ENCODE results near the gene MNT.

MNT gene

GRCh38 chr17:2405247-2405926, 4.5 kb upstream of the MNT start:
- H3K4me3 ChIP-seq (ENCODE audit: low read depth, low read length), result no peak overlapping the region

GRCh38 chr17:2403044-2403443, 2.2 kb upstream of the MNT start:
- TF ChIP-seq CTCF (IDR thresholded peaks at IDR 0.05; ENCODE audit: low read depth, low read length), result no peak
- no peak overlapping the region for H3K4me3 ChIP-seq (ENCODE audit: low read depth, low read length)

More at GRCh38 chr17:2405247-2405926, 4.5 kb upstream of the MNT start:
- no peak for TF ChIP-seq CTCF (IDR thresholded peaks at IDR 0.05; ENCODE audit: low read depth, low read length)

DNA sequence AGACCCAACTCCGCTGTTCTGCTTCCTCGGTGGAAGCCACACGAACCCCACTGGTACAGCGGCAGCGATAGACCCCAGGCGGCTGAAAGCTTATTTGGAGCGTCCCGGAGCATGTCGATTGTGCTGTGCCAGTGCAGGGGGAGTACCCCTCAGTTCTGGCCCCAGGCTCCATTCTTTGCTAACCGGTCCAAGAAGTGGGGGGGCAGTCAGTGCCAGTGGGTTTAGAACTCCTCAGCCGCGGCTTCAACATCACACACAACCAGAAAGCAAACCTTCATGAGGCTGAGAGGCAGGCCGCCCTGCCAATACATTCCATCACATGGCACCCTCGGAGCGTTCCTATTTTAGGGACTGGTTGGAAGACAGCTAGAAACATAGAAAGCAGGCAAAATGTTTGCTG, 1.7 kb upstream of the MNT start:
- H3K4me3 ChIP-seq (ENCODE audit: low read depth, low read length), result peak overlapping the region; percentile 57
- no peak for TF ChIP-seq CTCF (IDR thresholded peaks at IDR 0.05; ENCODE audit: low read depth, low read length)

DNA sequence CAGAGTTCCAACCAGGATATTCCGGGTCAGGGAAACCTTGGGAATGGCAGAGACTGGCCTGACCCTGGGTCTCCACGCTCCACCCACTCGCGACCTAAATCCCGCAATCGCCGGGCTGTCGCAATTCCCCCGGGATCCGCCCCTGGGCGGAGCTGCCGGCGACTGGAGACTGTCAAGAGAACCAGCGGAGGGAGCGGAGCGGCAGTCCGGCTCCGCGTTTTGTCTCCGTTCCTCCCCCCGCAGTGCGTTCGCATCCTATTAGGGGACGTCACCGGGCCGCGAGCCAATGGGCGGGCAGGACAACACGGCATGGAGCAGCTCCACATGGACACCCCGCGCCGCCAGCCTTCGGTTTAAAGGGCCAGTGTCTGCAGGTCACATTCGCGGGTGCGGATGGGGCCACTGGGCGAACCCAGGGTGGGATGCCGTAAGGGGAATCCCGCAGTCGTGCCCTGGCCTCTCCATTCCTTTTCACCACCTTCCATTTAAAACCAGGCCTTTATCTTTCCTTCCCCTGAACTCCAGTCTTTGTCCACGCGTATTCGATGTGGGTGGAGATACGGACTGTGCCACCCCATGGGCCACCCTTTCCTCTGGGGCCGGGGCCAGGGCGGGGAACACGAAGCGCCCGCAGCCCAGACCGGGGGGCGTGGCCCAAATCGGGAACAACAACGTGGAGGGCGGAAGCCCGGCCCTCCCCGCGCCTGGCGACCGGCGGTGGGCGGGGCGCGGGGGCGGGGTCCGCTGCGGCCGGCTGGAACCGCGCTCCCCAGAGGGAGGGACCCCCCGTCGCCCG, 764 bp upstream of the MNT start:
- no peak for TF ChIP-seq CTCF (IDR thresholded peaks at IDR 0.05; ENCODE audit: low read depth, low read length)
- H3K4me3 ChIP-seq (ENCODE audit: low read depth, low read length), result peak overlapping the region; percentile 92

- H3K4me3 ChIP-seq (ENCODE audit: low read depth, low read length), result peak overlapping the region; percentile 92
- TF ChIP-seq CTCF (IDR thresholded peaks at IDR 0.05; ENCODE audit: low read depth, low read length), result no peak
These were observed 390 bp downstream of the MNT start for GRCh38 chr17:2400474-2400866.

DNA sequence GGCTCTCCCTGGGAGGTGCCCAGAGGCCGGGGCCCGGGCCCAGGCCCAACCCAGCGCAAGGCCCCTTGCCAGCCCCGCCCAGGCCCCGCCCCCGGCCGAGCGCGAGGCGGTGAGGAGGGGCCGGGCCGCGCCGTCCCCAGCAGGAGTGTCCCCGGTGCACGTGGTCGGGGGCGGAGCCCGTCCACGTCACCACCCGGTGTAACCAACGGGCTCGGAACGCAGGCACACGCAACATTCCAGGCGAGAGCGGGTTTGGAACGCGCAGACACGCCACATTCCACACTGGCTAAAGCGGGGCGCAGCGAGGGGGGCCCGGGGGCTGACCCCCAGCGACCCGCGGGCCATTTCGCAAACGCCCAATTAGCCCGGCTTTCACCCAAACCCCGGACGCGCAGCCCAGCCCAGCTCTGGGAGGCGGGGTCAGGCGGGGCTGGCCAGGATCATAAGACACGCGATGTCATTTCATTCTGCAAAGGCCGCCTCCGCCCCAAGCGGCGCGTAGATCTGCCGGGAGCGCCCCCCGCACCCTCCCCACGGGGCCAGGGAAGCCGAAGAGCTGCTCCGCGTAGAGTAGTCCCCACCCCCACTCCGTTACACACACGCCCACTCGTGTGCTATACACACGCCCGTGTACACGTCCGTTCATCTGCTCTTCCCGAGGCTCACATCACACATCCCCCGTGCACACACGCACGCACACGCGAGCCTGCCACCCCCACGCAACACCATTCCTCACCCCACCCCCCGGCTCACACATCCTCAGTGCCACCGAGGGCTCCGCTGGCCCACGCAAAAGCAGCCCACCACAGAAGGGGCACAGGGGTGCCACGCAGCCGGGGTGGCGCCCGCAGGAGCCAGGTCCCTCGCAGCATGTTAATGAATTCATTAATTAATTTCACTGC, 1.0 kb downstream of the MNT start:
- H3K4me3 ChIP-seq (ENCODE audit: low read depth, low read length), result peak overlapping the region; percentile 92
- TF ChIP-seq CTCF (IDR thresholded peaks at IDR 0.05; ENCODE audit: low read depth, low read length), result no peak
